ENCODE measurements around the gene FNDC10.

Gene FNDC10

DNA sequence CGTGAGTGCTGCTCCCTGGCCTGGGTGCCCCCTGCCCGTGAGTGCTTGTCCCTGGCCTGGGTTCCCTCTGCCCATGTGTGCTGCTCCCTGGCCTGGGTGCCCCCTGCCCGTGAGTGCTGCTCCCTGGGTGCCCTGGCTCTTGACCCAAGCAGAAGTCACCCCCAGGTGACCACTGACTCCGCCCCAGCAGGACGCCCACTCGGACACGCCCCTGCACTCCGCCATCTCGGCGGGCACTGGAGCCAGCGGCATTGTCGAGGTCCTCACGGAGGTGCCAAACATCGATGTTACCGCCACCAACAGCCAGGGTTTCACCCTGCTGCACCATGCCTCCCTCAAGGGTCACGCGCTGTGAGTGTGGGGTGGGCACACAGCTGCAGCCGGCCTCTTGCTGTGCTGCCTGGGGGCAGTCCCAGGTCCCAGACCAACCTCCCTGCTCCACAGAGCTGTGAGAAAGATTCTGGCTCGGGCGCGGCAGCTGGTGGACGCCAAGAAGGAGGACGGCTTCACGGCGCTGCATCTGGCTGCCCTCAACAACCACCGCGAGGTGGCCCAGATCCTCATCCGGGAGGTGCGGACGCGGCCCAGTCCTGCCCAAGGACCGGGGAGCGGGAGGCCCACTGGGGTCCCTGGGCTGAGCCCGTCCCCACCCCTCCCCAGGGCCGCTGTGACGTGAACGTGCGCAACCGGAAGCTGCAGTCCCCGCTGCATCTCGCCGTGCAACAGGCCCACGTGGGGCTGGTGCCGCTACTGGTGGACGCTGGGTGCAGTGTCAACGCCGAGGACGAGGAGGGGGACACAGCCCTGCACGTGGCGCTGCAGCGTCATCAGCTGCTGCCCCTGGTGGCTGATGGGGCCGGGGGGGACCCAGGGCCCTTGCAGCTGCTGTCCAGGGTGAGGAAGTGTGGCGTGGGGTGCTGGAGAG lies 28.2 kb upstream of the FNDC10 start:
- no peak for DNase-seq (ENCODE audit: low spot score)

DNA sequence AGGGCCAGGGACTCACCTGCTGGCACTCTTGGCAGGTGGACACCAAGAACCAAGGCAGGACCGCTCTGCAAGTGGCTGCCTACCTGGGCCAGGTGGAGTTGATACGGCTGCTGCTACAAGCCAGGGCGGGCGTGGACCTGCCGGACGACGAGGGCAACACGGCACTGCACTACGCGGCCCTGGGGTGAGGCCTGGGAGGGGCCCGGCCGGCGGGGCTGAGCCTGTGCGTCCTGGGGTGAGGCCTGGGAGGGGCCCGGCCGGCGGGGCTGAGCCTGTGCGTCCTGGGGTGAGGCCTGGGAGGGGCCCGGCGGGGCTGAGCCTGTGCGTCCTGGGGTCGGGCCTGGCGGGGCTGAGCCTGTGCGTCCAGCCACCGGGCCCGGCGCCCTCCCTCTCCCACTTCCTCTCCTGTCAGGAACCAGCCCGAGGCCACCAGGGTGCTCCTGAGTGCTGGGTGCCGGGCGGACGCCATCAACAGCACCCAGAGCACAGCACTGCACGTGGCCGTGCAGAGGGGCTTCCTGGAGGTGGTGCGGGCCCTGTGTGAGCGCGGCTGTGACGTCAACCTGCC lies 27.4 kb upstream of the FNDC10 start:
- no peak for DNase-seq (ENCODE audit: low spot score)

DNA sequence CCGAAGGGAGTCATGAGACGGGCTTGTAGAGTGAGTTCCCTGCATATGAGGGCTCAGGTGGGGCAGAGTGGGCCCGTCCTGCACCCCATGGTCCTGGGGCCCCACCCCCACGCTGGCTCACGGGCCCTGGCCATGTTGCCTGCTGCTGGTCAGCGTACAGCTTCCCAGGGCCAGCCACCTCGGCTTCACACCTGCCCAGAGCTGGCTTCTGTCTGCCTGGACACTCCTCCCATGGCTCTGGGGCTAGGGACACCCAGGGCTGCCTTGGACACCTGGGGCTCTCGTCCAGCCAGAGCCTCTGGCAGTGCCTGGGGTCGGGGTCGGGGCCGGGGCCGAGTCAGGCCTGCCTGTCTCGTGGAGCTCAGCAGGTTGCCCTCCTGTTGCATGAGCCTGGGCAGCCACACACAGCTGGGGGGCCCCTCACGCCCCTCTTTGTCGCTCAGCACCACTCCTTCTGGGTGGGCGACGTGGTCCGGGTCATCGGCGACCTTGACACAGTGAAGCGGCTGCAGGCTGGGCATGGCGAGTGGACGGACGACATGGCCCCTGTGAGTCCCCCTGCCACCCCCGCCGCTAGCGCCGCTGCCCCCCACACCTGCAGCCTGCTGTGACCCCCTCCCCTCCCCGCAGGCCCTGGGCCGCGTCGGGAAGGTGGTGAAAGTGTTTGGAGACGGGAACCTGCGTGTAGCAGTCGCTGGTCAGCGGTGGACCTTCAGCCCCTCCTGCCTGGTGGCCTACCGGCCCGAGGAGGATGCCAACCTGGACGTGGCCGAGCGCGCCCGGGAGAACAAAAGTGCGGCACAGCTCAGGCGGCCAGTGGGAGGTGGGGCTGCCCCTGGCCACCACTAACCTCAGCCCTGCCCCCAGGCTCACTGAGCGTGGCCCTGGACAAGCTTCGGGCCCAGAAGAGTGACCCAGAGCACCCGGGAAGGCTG lies 26.5 kb upstream of the FNDC10 start:
- no peak for DNase-seq (ENCODE audit: low spot score)

- no peak for DNase-seq (ENCODE audit: low spot score)
Measured at GRCh38 chr1:1625824-1626206, 25.9 kb upstream of the FNDC10 start.

GRCh38 chr1:1625404-1625775 lies 25.5 kb upstream of the FNDC10 start:
- no peak for DNase-seq (ENCODE audit: low spot score)

GRCh38 chr1:1624443-1625403 lies 24.8 kb upstream of the FNDC10 start:
- DNase-seq (ENCODE audit: low spot score), result no peak

DNA sequence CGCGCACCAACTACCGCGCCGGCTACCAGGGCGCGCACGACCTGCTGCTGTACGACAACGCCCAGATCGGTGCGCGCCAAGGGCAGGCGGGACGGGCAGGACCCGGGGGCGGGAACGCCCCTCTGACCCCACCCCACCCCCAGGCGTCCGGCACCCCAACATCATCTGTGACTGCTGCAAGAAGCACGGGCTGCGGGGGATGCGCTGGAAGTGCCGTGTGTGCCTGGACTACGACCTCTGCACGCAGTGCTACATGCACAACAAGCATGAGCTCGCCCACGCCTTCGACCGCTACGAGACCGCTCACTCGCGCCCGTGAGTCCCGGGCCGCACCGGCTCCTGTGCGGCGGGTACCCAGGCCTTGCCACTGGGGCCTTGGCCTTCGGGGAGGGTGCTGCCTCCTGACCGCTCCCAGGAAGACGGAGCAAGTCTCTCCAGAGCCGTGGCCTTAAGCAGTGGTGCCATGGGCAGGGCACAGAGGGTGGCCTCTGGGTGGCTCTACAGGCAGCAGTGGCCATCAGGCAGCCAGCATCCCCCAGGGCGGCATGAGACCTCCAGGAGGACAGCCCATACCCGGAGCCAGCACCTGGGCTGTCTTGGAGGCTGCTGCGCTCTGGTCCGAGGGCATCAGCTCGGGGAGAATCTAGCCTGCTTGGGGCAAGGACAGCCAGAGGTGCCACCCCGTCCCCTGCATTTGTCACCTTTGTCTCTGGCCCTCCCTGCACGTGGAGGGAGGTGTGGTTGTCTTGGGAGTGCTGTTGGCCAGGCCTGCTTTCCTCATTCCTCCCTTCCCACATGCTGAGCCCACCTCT lies 23.9 kb upstream of the FNDC10 start:
- no peak for DNase-seq (ENCODE audit: low spot score)

- DNase-seq (ENCODE audit: low spot score), result no peak
Measured at GRCh38 chr1:1623181-1623630, 23.3 kb upstream of the FNDC10 start.

- DNase-seq (ENCODE audit: low spot score), result no peak
Measured at GRCh38 chr1:1622788-1623094, 22.8 kb upstream of the FNDC10 start.

DNA sequence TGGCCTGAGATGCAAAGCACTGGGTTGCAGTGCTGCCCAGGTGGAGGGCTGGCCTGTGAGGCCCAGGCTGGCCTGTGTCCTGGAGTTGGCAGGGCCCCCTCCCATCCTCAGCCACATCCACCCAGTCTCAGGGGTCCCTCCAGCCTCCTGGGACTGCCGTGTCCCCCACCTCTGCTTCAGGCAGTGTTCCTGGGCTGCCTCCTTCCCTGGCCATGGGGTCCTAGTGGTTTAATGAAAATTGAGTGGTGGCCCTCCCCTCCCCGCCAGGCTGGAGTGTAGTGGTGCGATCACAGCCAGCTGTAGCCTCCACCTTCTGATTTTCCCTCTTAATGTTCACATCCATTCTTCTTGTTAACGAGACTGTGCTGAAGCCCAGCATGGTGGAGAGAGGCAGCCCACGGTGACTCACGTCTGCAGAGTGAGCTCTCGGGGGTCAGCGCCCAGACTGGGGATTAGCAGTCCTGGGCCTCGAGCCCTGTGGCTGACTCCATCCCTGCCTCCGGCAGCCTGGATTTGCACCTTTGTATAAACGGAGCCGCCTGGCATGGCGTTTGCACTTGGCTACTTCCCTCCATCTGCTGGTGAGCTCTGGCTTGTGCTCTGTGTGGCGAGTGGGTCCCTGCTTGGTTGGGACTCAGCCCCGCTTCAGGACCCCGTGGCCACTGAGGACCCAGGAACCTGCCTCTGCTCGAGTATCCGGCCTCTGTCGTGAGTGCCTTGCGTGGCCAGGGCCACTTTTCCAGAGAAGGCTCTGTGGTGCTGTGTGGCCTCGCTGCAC lies 22.3 kb upstream of the FNDC10 start:
- no peak for DNase-seq (ENCODE audit: low spot score)

DNA sequence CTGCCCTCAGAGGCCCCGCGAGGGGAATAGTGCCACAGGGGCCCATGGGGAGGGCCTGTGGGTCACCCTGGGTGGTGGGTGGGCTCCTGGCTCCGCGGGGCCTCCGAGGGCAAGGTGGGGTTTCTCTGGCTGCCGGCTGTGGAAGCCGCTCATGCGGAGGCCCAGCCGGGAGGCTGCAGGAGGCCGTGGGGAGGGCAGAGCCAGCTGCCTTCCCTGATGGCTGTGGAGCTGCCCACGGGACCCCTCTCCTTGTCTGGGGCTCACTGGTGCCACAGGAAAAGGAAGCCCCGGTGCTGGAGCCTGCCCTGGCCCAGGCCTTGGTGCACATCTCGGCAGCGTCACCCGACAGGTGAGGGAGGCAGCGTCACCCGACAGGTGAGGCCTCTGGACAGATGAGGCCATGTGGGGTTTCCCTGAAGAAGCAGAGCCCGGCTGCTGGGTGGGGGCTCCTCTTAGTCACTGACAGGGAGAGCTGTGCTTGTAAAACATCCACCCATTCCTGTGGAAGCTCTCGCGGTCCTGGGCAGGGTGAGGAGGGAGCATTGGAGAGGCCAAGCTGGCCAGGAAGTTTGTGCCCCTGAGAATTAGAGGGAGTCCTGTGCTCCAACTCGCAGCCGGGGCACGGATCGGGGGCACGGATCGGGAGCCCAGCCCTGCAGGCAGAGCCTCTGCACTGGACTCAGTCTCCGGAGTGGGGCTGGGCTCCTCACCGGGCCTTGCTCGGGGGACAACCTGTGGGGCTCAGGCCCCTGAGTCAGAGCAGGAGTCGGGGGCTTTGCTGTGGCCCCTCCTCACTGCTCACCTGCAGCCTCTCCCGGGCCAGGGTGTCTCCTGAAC lies 21.5 kb upstream of the FNDC10 start:
- no peak for DNase-seq (ENCODE audit: low spot score)

DNA sequence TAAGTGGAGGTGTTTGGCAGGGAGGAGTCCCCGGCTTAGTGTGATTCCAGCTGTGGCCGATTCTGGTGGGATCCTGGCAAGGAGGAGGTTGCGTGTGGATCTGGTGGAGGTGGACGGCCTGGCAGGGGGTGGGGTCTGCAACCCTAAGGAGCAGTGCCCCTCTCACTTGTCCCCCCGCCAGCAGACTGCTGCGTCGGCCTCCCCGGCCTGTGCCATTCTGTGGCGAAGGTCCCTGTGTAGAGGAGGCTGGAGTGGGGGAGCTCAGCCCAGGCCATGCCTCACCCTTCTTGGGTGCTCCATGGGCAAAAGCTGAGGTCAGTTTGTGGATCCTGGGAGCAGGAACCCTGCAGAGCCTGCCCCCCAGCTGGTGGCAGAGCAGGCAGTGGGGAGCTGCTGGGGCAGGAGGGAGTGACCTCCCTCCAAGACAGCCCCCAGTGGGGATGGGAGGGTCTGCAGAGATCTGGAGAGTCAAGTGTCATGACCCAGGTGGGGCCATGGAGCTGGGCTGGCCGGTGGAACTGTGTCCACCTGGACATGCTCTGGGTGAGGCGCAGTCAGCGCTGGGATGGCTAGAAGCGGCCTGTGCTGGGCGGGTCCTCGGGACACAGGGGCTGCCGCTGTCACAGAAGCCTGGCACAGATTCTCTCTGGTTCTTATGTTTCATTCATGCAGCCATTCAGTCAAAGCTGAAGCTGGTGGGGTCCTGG lies 20.7 kb upstream of the FNDC10 start:
- DNase-seq (ENCODE audit: low spot score), result no peak

- DNase-seq (ENCODE audit: low spot score), result no peak
Measured at GRCh38 chr1:1619917-1620361, 20.0 kb upstream of the FNDC10 start.

DNA sequence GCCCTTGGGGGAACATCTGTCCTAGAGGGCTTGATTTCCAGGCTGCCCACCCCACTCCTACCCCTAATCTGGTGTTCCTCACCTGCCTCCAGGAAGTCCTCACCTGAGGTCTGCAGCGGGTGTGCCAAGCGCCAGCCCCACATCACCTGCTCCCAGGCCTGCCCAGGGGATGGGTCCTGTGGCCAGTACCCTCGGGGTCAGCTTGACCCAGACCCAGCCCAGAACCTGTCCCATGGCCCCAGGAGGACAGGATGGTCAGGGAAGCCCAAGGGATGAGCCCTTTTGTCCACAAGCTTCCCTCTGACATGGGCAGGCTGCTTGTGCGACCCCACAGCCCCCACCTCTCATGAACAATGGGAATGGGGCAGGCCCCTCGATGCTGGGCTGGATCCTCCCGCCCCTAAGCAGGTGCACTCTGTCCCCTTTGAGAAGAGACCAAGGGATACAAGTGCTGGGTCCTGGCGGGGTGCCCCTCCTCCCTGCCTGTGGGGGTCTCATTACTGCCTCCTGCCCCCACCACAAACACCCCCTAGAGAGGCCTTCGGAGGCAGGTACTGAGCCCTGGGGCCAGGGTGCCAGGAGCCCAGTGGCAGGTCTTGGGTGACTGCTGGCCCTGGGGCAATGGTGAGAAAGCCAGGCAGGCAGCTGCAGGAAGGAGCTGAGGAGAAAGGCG lies 18.6 kb upstream of the FNDC10 start:
- no peak for DNase-seq (ENCODE audit: low spot score)

DNA sequence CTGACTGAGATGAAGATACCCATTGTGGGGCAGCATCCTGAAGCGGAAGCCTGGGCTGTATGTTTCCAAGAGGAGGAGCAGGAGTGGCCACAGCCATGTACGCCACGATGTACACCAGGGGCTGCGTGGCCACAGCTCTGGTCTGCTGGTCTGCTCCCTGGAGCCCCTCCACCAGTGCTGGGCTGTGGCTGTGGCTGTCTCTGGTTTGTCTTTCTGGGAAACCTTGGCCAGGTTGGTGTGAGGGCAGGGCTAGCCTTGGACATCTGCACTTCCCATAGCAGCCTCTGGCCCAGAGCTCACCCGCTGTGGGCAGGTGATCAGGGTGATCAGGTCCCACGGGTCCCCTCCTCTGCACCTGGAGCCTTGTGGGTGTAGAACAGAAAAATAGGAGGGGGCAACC lies 18.0 kb upstream of the FNDC10 start:
- DNase-seq (ENCODE audit: low spot score), result no peak

- no peak for DNase-seq (ENCODE audit: low spot score)
Measured at GRCh38 chr1:1617516-1617915, 17.6 kb upstream of the FNDC10 start.

DNA sequence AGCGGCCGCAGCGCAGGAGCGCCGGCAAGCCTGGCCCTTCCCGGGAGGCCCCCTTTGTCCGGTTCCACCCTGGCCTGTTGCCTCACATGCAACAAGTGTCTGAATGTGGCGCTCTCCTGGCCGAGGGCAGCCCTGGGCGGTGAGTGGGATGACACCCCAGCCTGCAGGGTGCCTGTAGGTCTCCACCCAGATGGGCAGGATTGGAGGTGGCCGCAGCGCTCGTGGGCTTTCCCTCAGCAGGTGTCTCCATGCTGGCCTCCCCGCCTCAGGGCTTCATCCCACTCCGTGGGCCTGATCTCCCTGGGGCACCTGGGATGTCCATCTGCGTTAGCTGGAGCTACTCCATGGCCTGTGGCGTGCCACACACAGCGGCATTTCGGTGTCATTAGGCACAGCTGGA lies 16.9 kb upstream of the FNDC10 start:
- DNase-seq (ENCODE audit: low spot score), result no peak
